NCI-H2171 (cell line): Measurements from ENCODE around the gene HSF4.

Source experiments
- DNase-seq: peaks from one replicate; lab custom pipeline; 2025; lab: John Stamatoyannopoulos, UW

Gene HSF4

DNA sequence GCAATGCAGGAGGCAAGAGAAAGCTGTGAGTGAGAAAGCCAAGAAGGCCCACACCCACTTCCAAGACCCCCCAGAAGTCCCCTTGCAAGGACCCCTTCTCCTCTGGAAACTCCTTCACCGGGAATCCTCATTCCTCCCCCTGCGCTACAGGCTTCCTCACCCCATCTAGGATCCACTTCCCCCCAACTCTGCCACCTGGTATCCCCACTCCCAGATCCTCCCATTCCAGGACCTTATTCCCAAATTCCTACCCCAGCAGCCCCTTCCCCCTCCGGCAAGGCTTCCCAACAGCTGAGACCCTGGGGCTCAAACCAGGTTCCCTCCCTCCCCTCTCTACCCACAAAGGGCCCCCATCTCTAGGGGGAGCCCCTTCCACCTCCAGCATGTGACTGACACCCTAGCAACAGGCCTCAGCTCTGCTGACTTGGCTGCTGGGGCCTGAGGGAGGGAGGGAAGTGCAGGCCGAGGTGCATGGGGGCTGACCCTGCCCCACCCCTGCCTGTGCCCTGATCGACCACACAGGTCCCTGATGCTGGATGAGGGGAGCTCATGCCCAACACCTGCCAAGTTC is 2.1 kb downstream of the HSF4 start:
- no peak for DNase-seq

DNA sequence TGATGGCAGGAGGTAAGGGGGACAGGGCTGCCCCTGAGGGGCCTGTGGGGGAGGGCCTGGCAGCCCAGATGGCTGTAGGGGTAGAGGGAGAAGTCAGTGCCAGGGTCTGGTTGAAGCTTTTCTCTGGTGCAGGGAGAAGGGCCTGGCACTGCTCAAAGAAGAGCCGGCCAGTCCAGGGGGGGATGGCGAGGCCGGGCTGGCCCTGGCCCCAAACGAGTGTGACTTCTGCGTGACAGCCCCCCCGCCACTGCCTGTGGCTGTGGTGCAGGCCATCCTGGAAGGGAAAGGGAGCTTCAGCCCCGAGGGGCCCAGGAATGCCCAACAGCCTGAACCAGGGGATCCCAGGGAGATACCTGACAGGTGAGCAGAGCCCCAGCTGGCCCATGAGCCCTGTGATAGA is 3.0 kb downstream of the HSF4 start:
- no peak for DNase-seq

- DNase-seq = no peak
Measured at GRCh38 chr16:67169011-67169451, 4.5 kb downstream of the HSF4 start.

GRCh38 chr16:67169642-67170167 is 5.2 kb downstream of the HSF4 start:
- DNase-seq = no peak

GRCh38 chr16:67170168-67170948 is 5.8 kb downstream of the HSF4 start, which contains the start of gene NOL3:
TSS of gene NOL3 (plus strand) at chr16:67170538.
- DNase-seq = peak; percentile 41

DNA sequence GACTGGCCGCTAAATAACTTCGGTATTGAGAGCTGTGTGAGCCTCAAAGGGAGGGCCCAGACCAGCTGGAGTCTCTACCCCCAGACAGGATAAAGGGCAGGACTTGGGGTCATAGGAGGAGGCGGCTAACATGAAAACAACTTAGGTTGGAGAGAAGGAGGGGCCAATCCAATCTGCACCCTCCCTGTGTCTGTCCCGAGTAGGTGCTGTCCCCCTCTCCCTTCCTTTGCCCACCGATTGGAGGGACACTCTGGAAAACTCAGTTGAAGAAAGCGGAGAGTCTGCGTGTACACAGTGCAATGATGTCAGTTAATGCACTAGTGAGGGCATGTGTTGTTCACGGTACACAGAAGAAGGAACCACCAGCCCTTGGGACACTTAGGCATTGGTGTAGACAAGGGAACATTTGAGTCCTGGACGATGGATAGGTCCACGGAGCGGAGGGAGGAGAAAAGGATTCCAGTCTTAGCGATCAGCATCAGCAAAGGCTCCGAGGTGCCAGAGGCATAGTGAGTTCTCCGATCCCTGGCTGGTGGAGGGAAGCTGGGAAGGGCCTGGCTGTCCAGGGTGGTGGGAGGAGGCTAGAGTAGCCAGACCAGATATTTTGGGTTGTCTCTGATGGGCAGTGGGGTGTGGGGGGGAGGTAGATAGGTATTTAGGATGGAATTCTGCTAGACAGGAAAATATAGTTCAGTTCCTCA is 6.6 kb downstream of the HSF4 start:
- DNase-seq = no peak

DNA sequence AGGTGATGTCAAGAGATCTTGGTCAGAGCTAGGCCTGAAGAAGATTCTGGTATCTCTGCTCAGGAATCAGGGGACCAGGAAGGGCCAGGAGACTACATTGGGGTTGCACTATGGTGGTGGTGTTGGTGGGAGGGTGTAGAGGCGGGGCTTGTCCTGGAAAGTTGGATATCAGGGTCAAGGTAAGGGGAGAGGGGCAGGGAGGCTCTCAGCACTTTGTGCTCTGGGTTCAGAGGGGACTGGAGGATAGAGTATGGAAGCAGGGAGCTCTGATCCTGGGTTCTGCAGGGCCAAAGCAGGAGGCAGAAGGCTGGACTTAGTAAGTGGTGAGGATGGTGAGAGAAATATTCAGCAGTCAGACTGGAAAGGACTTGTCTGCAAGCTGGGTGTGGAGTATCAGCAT is 8.8 kb downstream of the HSF4 start:
- DNase-seq = no peak

DNA sequence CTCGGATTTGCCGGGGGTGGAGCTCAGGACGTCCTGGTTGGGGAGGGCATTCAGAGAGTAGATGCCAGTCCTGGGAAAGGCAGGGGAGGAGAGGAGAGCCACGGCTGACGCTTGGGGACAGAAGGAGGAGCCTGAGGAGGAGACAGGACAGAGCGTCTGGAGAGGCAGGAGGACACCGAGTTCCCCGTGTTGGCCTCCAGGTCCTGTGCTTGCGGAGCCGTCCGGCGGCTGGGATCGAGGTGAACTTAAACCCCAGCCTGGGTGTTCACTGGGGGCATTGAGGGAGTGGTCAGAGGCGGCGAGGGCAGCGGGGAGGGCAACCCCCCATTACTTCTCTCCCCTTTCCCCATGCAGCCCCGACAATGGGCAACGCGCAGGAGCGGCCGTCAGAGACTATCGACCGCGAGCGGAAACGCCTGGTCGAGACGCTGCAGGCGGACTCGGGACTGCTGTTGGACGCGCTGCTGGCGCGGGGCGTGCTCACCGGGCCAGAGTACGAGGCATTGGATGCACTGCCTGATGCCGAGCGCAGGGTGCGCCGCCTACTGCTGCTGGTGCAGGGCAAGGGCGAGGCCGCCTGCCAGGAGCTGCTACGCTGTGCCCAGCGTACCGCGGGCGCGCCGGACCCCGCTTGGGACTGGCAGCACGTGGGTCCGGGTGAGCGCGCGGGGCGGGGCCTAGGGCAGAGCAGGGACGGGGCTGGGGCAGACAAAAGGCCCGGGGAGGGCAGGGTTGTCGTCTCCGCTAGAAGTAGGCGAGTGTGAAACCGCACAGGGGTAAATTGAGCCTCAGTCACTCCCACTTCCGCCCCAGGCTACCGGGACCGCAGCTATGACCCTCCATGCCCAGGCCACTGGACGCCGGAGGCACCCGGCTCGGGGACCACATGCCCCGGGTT is 9.5 kb downstream of the HSF4 start:
- DNase-seq = peak; percentile 75

DNA sequence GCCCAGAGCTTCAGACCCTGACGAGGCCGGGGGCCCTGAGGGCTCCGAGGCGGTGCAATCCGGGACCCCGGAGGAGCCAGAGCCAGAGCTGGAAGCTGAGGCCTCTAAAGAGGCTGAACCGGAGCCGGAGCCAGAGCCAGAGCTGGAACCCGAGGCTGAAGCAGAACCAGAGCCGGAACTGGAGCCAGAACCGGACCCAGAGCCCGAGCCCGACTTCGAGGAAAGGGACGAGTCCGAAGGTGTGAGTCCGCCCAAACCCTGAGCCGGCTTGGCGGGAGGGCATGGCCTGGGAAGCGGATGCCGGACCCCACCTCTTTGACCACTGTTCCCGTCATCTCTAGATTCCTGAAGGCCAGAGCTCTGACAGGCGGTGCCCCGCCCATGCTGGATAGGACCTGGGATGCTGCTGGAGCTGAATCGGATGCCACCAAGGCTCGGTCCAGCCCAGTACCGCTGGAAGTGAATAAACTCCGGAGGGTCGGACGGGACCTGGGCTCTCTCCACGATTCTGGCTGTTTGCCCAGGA is 10.2 kb downstream of the HSF4 start:
- no peak for DNase-seq

DNA sequence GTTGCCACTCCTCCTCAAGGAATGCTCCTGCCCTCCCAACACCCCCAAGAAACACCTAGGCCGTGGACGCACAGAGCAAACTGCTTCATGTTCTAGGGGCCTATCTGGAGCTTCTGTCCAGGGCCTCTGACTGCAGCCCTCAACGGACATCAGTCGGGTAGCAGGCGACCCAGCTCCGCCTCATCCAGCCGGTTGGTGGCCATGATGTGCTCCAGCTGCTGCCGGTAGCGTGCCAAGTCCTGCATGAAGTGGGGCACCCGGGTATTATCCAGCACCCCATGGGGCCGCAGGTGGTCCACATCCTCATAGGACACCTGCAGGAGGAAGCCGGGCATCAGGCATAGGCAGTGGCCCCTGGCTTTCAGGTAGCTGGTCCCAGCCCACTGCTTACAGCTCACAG is 12.1 kb downstream of the HSF4 start:
- no peak for DNase-seq

GRCh38 chr16:67177743-67178699 is 13.5 kb downstream of the HSF4 start:
- DNase-seq = peak; percentile 90

DNA sequence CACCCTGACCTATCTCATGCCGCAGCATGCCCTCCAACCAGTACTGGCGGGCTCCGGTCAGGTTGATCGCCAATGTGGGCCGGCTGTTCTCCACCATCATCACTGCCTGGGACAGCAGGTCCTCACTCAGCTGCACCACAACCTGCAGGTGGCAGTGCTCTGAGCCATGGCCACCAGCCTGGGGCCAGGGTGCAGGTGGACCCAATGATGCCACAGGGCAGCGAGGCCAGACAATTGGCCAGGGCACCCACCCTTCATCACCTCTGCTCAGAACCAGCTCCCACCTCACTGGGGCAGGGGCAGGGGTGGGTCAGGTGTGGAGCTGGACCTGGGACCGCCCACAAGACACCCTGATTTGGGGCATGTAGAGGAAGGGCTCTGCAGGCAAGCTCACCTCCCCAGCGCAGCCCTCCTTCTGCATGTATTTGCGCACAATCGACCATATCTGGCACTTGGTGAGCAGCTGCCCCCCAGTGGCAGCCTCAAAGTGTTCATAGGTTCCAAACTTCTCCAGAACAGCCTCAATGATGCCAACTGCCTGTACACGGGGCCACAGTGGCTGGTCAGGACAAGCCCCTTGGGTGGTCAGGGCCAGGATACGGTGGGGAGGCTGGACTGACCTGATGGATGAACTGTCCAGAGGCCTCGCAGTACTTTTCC is 15.0 kb downstream of the HSF4 start:
- no peak for DNase-seq

GRCh38 chr16:67180166-67180565 is 15.6 kb downstream of the HSF4 start:
- DNase-seq = no peak

DNA sequence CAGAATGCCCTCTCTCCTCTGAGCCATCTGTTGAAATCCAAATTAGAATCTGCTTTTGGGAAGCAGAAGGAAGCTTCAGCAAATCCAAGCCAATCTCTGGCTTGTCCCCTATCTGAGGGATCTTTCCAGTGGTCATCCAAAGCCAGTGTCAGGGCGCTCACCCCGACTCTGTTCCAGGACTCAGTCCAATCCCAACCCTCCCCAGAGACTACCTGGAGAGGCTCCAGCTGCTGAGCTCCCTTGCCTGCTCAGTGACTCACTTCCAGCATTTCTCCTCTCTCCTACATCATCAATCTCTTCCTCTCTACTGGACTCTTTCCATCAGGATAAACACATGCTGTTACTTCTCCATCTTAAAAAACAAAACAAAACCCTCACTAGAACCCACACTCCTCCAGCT is 16.8 kb downstream of the HSF4 start:
- DNase-seq = no peak

DNA sequence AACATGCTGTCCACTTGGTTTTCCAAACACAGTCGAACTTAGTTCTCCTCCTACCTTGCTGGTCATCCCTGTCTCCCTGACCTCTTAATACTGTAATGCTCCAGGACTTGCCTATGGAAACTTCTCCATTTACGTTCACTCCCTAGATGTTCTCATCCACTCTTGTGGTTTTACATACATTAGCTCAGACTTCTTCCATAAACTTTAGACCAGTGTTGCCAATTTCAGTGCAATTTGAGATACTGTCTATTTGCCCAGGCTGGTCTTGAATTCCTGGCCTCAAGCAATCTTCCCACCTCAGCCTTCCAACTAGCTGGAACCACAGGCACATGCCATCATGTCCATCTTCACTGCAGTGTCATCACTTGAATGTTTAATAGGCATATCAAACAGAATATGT is 17.7 kb downstream of the HSF4 start:
- no peak for DNase-seq

- no peak for DNase-seq
Measured at GRCh38 chr16:67183284-67183626, 18.7 kb downstream of the HSF4 start.

DNA sequence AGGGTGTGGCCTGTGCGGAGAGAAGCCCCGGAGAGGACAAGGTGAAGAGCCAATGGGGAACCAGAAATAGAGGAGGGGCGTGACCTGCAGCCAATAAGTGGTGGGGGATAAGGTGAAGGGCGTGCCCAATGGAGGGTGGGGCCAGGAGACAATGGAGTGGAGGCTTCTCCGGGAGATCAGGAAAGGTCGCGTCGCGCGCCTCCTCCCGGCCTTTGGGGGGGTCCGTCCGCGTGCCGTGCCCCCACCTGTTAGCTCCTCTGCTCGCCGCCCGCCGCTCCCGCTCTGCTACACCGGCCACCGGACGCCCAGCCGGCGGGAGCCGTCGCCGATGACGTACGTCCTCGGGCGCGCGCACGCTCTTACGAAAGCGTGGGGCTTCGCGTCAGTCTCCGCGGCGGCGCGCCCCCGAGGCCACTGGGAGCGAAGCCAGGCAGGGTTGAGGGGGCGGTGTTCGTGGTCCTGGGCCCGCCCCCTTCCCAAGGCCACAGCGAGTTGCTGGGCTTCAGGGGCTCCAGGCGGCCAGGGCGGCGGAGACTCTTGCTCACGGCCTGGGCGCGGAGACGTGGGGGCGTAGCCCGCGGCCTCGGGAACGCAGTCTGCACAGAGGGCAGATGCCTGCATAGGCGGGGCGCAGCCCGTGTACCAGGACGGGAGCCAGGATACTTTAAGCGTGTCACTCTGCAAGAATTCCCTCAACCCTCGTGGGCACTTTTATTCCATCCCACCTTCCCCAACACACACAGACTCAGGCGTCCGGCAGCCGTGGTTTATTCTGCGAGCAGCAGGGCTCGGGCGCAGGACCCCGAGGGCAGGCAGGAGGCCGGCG is 19.3 kb downstream of the HSF4 start, which contains the start of gene MATCAP1:
Gene MATCAP1, minus strand, starts transcription at position 337 of the 826 bp plus-strand sequence. CDS start 3,353 bp downstream, outside the sequence.
- DNase-seq = peak; percentile 96

GRCh38 chr16:67184453-67184994 is 20.0 kb downstream of the HSF4 start:
- DNase-seq = peak; percentile 51
